ENCODE measurements around the gene NEIL3. TPM values are rescaled to one million over a fixed set of nuclear protein-coding genes. Genes with fewer than 3 reads are reported as not detected.

The NEIL3 gene
- total and polyA plus RNA-seq, 11 donors: 0.04 to 1.7 (median 0.19) TPM; not detected in 6

DNA sequence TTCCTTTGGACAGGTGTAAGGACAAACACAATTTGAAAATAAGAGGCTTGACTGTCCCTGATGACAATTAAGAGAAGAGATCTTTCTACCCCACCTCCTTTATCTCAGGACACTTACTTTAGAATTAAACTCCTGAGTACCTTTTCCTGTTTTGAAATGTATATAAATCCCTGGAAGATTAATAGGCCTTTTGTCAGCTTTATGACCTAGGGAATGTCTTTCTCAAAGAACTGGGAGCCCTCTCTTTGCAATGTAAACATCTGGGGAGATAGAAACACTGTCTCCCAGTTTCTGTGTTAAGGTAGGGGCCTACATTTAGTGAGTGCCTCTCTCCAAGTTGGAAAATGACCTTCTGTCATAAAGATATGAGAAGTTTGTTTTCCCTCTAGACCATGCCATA, 100.9 kb downstream of the NEIL3 start:
- DNase-seq: no peak
- Histone ChIP-seq H3K27ac (no peak overlapping the region), H3K36me3 (no peaks in the 10 kb centered on the region), H3K4me3 (no peak overlapping the region), H3K4me1 (no peaks in the 10 kb centered on the region), H3K27me3 (no peaks in the 10 kb centered on the region), H3K9me3 (no peaks in the 10 kb centered on the region)
- intact Hi-C loops (cut with DNase I): no loop called here
- ATAC-seq: no peak
- TF ChIP-seq, protein P1, sequence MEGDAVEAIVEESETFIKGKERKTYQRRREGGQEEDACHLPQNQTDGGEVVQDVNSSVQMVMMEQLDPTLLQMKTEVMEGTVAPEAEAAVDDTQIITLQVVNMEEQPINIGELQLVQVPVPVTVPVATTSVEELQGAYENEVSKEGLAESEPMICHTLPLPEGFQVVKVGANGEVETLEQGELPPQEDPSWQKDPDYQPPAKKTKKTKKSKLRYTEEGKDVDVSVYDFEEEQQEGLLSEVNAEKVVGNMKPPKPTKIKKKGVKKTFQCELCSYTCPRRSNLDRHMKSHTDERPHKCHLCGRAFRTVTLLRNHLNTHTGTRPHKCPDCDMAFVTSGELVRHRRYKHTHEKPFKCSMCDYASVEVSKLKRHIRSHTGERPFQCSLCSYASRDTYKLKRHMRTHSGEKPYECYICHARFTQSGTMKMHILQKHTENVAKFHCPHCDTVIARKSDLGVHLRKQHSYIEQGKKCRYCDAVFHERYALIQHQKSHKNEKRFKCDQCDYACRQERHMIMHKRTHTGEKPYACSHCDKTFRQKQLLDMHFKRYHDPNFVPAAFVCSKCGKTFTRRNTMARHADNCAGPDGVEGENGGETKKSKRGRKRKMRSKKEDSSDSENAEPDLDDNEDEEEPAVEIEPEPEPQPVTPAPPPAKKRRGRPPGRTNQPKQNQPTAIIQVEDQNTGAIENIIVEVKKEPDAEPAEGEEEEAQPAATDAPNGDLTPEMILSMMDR (IDR thresholded peaks at IDR 0.05): no peak
- no peak for TF ChIP-seq POLR2A (IDR thresholded peaks at IDR 0.05)

DNA sequence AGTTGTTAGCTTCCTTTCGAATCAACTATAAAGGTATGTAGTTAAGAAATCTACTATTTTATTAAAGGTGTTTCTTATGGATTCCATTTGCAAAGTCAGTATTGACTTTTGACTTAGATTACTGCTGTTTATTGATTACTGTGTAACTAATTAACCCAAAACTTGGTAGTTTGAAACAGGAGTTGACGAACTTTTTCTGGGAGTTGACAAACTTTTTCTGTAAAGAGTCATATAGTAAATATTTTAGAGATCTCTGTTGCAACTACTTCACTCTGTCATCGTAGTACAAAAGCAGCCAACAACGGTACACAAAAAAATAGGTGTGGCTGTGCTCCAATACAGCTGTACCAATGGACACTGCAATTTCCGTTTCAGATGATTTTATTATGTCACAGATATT, 102.3 kb downstream of the NEIL3 start:
- Histone ChIP-seq H3K27me3 (no peaks in the 10 kb centered on the region), H3K27ac (no peak overlapping the region), H3K36me3 (no peaks in the 10 kb centered on the region), H3K9me3 (peaks cover 0 to 3% (median 0%) of the 10 kb centered on the region in 12 donors), H3K4me3 (no peak overlapping the region), H3K4me1 (no peaks in the 10 kb centered on the region)
- no peak for DNase-seq
- intact Hi-C loops (cut with DNase I): no loop called here
- 69 to 81% (median 71%) methylated on average over 5 of the region's 5 CpGs for WGBS, 4 donors
- TF ChIP-seq POLR2A (IDR thresholded peaks at IDR 0.05): no peak
- TF ChIP-seq, protein P1 (IDR thresholded peaks at IDR 0.05): no peak
- ATAC-seq: no peak

Other genes with a start within 250 kb of the NEIL3 start
- 10 to 100 TPM in 4 of 9 donors, 1 to 10 TPM in 5; 5.7 to 13.4 (median 8.8) TPM for gene AGA, start 132.6 kb downstream of the NEIL3 start, total RNA-seq
- 1 to 10 TPM; 3.8 to 5.3 TPM for gene AGA, start 132.6 kb downstream of the NEIL3 start, polyA plus RNA-seq